SKM-1 treated with dmso at 0.1 percent for 144 hours (cell line): ENCODE measurements around the gene TAPBPL.
"Not testable (repeated sequence)": the region's sequence is repeated elsewhere in the genome, so short reads cannot be mapped to it uniquely, and the experiment has no call there.

Source experiments
- DNase-seq: peaks from one replicate; lab custom pipeline; 2025; ENCODE audit not compliant: unreplicated experiment; lab: John Stamatoyannopoulos, UW

Gene TAPBPL

DNA sequence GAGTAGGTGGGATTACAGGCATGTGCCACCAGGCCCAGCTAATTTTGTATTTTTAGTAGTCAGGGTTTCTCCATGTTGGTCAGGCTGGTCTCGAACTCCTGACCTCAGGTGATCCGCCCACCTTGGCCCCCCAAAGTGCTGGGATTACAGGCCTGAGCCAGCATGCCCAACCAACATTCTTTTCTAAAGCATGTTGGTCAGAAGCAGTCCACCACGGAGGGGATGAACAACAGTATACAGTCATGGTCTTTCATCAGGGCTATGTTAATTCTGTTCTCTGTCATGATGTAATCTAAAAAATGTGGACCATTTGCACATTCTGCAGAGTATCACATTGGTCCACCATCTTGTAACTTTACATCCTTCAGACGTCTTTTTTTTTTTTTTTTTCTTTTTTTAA, 37.6 kb downstream of the TAPBPL start:
- DNase-seq: no peak

DNA sequence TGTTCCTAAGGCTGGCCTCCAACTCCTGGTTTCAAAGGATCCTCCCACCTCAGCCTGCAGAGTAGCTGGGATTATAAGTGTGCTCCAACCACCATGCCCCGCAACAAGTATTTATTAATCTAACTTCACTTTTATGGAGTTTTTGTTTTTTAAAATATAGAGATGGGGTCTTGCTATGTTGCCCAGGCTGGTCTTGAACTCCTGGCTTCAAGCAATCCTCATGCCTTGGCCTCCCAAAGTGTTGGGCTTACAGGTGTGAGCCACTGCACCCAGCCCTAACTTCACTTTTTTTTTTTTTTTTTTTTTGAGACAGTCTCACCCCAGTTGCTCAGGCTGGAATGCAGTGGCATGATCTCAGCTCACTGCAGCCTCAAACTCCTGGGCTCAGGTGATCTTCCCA, 38.8 kb downstream of the TAPBPL start:
- DNase-seq: not testable (repeated sequence)

GRCh38 chr12:6492838-6493496, 41.1 kb downstream of the TAPBPL start, which contains the start of gene MRPL51:
TSS of gene MRPL51 (minus strand) at chr12:6493262. CDS start at chr12:6493136, 126 bp downstream.
- peak; percentile 57 for DNase-seq

DNA sequence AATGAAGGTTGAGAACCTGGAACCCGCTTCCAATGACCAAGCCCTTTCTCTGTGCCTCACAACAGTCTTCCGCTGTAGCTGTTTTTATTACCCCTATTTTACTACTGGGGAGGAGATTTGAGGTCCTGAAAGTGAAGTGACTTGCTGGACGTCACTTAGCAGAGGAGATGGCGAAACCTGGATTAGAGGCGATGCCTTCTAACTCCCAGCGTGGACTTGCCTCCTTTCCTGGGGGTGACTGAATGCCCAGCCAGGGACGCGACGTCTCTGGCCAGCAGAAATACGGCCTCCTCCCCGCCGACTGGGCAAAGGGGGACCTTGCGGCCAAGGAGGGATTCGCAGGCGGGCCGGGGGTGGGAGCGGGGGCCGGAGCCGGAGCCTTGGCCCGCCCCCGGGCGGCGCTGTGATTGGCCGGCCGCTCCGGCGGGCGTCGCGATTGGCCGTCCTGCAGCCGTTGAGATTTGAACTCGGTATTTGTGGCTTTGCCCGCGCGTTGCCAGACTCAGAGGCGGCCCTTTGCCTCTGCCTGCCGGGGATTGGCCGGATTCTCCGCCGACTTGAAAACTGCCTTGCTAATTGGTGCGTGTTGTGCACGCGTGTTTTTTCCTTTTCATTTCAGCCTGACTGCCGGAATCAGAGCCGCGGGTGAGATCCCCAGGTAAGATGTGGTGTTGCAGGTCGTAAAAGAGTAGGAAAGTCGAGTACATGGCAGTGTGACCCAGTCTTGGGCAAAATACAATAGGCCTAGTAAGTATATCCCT, 41.8 kb downstream of the TAPBPL start, which contains the start of gene NCAPD2:
Gene NCAPD2, plus strand, starts transcription at position 606 of the 761 bp plus-strand sequence. CDS start 997 bp downstream, outside the sequence.
- peak; percentile 80 for DNase-seq

- DNase-seq: no peak
Observed at GRCh38 chr12:6494258-6494743, 42.5 kb downstream of the TAPBPL start.

DNA sequence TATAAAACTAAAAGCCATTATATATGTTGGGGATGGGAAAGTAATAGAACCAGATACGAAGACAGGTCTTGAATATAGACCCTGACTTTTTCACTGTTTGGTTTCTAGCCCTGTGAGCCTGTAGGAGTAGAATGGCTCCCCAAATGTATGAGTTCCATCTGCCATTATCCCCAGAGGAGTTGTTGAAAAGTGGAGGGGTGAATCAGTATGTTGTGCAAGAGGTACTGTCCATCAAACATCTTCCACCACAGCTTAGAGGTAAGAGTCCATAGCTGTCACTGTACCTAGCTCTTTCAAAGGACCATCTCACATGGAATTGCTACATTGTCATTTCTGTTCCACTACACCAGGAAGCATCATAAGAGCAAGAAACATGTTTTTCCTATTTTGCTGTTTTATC, 43.1 kb downstream of the TAPBPL start:
- no peak for DNase-seq

- DNase-seq: not testable (repeated sequence)
Observed at GRCh38 chr12:6497291-6497690, 45.4 kb downstream of the TAPBPL start.

DNA sequence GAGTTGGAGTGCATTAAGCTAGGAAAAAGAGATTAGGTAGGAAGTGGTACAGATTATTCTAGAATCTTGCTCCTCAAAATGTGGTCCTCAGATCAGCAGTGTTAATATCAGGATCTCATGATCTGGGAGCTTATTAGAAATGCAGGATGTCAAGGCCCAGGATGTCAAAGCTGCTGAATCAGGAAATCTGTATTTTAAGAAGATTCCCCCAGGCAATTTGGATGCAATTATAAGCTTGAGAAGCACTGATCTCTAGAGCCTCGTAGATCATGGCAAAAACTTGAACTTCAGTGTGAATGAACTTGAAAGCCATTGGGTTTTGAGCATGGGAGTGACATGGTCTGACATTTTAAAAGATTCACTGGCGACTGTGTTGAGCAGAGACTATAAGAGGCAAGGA, 48.6 kb downstream of the TAPBPL start:
- DNase-seq: no peak

- no peak for DNase-seq
Observed at GRCh38 chr12:6507102-6507998, 55.5 kb downstream of the TAPBPL start.

- DNase-seq: no peak
Observed at GRCh38 chr12:6508087-6508486, 56.2 kb downstream of the TAPBPL start.
